ENCODE measurements around the gene RASAL3. TPM values are rescaled to one million over a fixed set of nuclear protein-coding genes. Genes with fewer than 3 reads are reported as not detected.

Gene RASAL3
- total RNA-seq, 1 experiment from 2014 or later, result not detected

DNA sequence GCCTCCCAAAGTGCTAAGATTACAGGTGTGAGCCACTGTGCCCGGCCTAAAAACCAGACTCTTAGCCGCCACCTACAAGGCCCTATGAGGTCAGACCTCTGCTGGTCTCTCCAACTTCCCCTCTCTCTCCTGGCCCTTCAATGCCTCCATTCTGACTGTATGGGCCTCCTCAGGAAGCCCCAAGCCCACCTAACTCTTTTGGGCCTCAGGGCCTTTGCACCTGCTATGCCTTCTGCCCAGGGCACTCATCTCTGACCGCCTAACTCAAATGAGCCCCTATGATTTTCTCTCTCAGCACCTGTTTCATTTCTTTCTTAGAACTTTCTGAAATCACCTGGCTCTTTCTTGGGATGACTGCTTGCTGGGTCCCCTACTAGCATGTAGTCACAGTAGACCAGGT lies 21.0 kb downstream of the RASAL3 start:
- no peak for ATAC-seq
- POLR2A ChIA-PET (ENCODE audit: unreplicated experiment), result no interaction called here
- Histone ChIP-seq H3K27me3 (ENCODE audit: low read length) (no peaks in the 10 kb centered on the region), H3K27ac (ENCODE audit: low read length) (no peak overlapping the region), H4K20me1 (ENCODE audit: low read length) (no peaks in the 10 kb centered on the region), H3K79me2 (ENCODE audit: low read length) (no peaks in the 10 kb centered on the region), H3K9ac (ENCODE audit: low read length) (no peak overlapping the region), H3K9me2 (replicated peaks; ENCODE audit: low read length) (no peaks in the 10 kb centered on the region), H3K9me3 (ENCODE audit: low read length) (no peaks in the 10 kb centered on the region), H3K4me1 (ENCODE audit: insufficient read depth, low read length) (no peaks in the 10 kb centered on the region), H3K4me2 (ENCODE audit: low read length) (no peak overlapping the region), H3K36me3 (ENCODE audit: low read depth, low read length) (no peaks in the 10 kb centered on the region), H3K4me3 (ENCODE audit: low read length) (no peak overlapping the region), H3F3A (ENCODE audit: low read length, unreplicated experiment) (no peaks in the 10 kb centered on the region), H2AFZ (ENCODE audit: low read length) (no peak overlapping the region)
- intact Hi-C loops (cut with micrococcal nuclease), result no loop called here
- BruUV-seq (replicated peaks), result no TSS peak
- no peak for DNase-seq
- CTCF ChIA-PET, result no interaction called here
- no peak for TF ChIP-seq EZH2 (IDR thresholded peaks at IDR 0.05; ENCODE audit: low read length, unreplicated experiment)
- no peak for TF ChIP-seq EZH2phosphoT487 (IDR thresholded peaks at IDR 0.05; ENCODE audit: borderline replicate concordance, low read length)
- TF ChIP-seq, protein P1, sequence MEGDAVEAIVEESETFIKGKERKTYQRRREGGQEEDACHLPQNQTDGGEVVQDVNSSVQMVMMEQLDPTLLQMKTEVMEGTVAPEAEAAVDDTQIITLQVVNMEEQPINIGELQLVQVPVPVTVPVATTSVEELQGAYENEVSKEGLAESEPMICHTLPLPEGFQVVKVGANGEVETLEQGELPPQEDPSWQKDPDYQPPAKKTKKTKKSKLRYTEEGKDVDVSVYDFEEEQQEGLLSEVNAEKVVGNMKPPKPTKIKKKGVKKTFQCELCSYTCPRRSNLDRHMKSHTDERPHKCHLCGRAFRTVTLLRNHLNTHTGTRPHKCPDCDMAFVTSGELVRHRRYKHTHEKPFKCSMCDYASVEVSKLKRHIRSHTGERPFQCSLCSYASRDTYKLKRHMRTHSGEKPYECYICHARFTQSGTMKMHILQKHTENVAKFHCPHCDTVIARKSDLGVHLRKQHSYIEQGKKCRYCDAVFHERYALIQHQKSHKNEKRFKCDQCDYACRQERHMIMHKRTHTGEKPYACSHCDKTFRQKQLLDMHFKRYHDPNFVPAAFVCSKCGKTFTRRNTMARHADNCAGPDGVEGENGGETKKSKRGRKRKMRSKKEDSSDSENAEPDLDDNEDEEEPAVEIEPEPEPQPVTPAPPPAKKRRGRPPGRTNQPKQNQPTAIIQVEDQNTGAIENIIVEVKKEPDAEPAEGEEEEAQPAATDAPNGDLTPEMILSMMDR (conservative IDR thresholded peaks at IDR 0.05; ENCODE audit: low read depth, low read length), result no peak

GRCh38 chr19:15442142-15442920 lies 22.0 kb downstream of the RASAL3 start:
- H3K4me2 ChIP-seq (ENCODE audit: low read length), result no peak overlapping the region
- no peak overlapping the region for H3K4me3 ChIP-seq (ENCODE audit: low read length)
- CTCF ChIA-PET, result no interaction called here
- TF ChIP-seq EZH2 (IDR thresholded peaks at IDR 0.05; ENCODE audit: low read length, unreplicated experiment), result no peak
- no peak for TF ChIP-seq EZH2phosphoT487 (IDR thresholded peaks at IDR 0.05; ENCODE audit: borderline replicate concordance, low read length)
- TF ChIP-seq, protein P1 (conservative IDR thresholded peaks at IDR 0.05; ENCODE audit: low read depth, low read length), result no peak
- H3K9me2 ChIP-seq (replicated peaks; ENCODE audit: low read length), result no peaks in the 10 kb centered on the region
- no peaks in the 10 kb centered on the region for H3K9me3 ChIP-seq (ENCODE audit: low read length)
- intact Hi-C loops (cut with micrococcal nuclease), result no loop called here
- no peaks in the 10 kb centered on the region for H3F3A ChIP-seq (ENCODE audit: low read length, unreplicated experiment)
- H3K9ac ChIP-seq (ENCODE audit: low read length), result no peak overlapping the region
- no peak for DNase-seq
- no peak overlapping the region for H3K27ac ChIP-seq (ENCODE audit: low read length)
- H2AFZ ChIP-seq (ENCODE audit: low read length), result no peak overlapping the region
- no peaks in the 10 kb centered on the region for H3K4me1 ChIP-seq (ENCODE audit: insufficient read depth, low read length)
- ATAC-seq, result no peak
- H3K79me2 ChIP-seq (ENCODE audit: low read length), result no peaks in the 10 kb centered on the region
- H3K27me3 ChIP-seq (ENCODE audit: low read length), result no peaks in the 10 kb centered on the region
- H3K36me3 ChIP-seq (ENCODE audit: low read depth, low read length), result no peaks in the 10 kb centered on the region
- no peaks in the 10 kb centered on the region for H4K20me1 ChIP-seq (ENCODE audit: low read length)
- no TSS peak for BruUV-seq (replicated peaks)
- POLR2A ChIA-PET (ENCODE audit: unreplicated experiment), result no interaction called here

DNA sequence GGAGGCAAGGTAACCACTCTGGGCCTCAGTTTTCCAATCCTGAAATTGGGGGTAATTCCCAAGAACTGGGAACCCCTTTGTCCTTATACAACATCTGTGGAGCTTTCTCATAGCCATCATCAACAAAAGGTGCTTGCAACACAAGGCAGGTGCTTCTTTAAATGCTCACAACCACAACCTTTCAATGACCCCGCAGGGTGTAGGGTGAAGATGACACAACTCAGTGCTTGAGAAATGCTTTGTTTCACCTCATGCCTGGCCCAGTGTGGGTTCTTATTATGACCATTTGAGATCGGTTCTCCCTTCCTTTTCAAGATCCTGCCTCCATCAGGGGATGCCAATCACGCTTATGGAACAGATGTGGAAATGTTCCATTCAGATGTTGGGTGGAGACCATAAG lies 23.0 kb downstream of the RASAL3 start:
- intact Hi-C loops (cut with micrococcal nuclease), result no loop called here
- H3F3A ChIP-seq (ENCODE audit: low read length, unreplicated experiment), result no peaks in the 10 kb centered on the region
- DNase-seq, result no peak
- no peak for ATAC-seq
- BruUV-seq (replicated peaks), result no TSS peak
- H3K4me2 ChIP-seq (ENCODE audit: low read length), result no peak overlapping the region
- H3K27ac ChIP-seq (ENCODE audit: low read length), result no peak overlapping the region
- no peak overlapping the region for H2AFZ ChIP-seq (ENCODE audit: low read length)
- H3K4me3 ChIP-seq (ENCODE audit: low read length), result no peak overlapping the region
- no peaks in the 10 kb centered on the region for H3K9me3 ChIP-seq (ENCODE audit: low read length)
- H3K79me2 ChIP-seq (ENCODE audit: low read length), result no peaks in the 10 kb centered on the region
- no peaks in the 10 kb centered on the region for H3K4me1 ChIP-seq (ENCODE audit: insufficient read depth, low read length)
- no peak overlapping the region for H3K9ac ChIP-seq (ENCODE audit: low read length)
- no peaks in the 10 kb centered on the region for H3K9me2 ChIP-seq (replicated peaks; ENCODE audit: low read length)
- H3K27me3 ChIP-seq (ENCODE audit: low read length), result no peaks in the 10 kb centered on the region
- ChIA-PET CTCF (interaction anchor here (0.6 kb wide), 1 partner anchor 113 kb away, joined by 5 read pairs; no protein-coding TSS in a partner anchor), POLR2A (ENCODE audit: unreplicated experiment) (no interaction called here)
- no peaks in the 10 kb centered on the region for H4K20me1 ChIP-seq (ENCODE audit: low read length)
- no peaks in the 10 kb centered on the region for H3K36me3 ChIP-seq (ENCODE audit: low read depth, low read length)
- TF ChIP-seq, protein P1 (conservative IDR thresholded peaks at IDR 0.05; ENCODE audit: low read depth, low read length), result no peak
- TF ChIP-seq EZH2 (IDR thresholded peaks at IDR 0.05; ENCODE audit: low read length, unreplicated experiment), result no peak
- TF ChIP-seq EZH2phosphoT487 (IDR thresholded peaks at IDR 0.05; ENCODE audit: borderline replicate concordance, low read length), result no peak

All from PC-3 (cell line).